Peyer's patch (tissue), 4 donors: ENCODE results near the gene UBE2G2. TPM values are rescaled to one million over a fixed set of nuclear protein-coding genes. Genes with fewer than 3 reads are reported as not detected.

Experiments
- DNase-seq, 3 donors: peaks; one replicate each; pipeline ENCODE4 v3.0.0-alpha.2; 2017 to 2019
- H3K27ac ChIP-seq, 4 donors: fragments of 200-600 bp; sonication (generic); one replicate each; pipeline ENCODE4 v1.5.1; 2016 to 2019
- H3K27me3 ChIP-seq, 2 donors: fragments of 200-600 bp; sonication (generic); one replicate each; pipeline ENCODE4 v1.5.1; 2019
- H3K36me3 ChIP-seq, 3 donors: fragments of 200-600 bp; sonication (generic); one replicate each; pipeline ENCODE4 v1.5.1; 2016 to 2019
- H3K4me1 ChIP-seq, 4 donors: fragments of 200-600 bp; sonication (generic); one replicate each; pipeline ENCODE4 v1.5.1; 2016 to 2019
- H3K4me3 ChIP-seq, 4 donors: fragments of 200-600 bp; sonication (generic); 1 replicate in 3 of 4; 2 replicates in 1 of 4; pipeline ENCODE4 v1.5.1; 2016 to 2019; ENCODE audit warnings: mild to moderate bottlenecking in 1 of 4
- H3K9me3 ChIP-seq, 4 donors: fragments of 200-600 bp; sonication (generic); one replicate each; pipeline ENCODE4 v1.5.1; 2016 to 2019; ENCODE audit warnings: mild to moderate bottlenecking in 1 of 4
- CTCF ChIP-seq, 6 experiments: fragments of 450-650 bp in 4 of 6; fragments of 200-600 bp in 2 of 6; sonication (generic) in 1 of 6; IDR thresholded peaks; one replicate each; pipeline ENCODE4 v1.5.1; 2017 to 2019; ENCODE audit warnings: antibody characterized with exemption in 6 of 6, mild to moderate bottlenecking in 3 of 6, moderate library complexity in 1 of 6
- POLR2A ChIP-seq, 2 donors: fragments of 450-650 bp; IDR thresholded peaks; one replicate each; pipeline ENCODE4 v1.5.1; 2017; ENCODE audit warnings: antibody characterized with exemption in 2 of 2, mild to moderate bottlenecking in 2 of 2, moderate library complexity in 2 of 2
- total RNA-seq, 4 donors: library from RNA; depleted of rRNA; stranded (reverse); fragments of >200 nt; gene quantifications; one replicate each; pipeline ENCODE4 v1.1.0, GENCODE V29; 2016

UBE2G2 gene
- total RNA-seq, 4 donors from 2014 or later, result 68.8 to 116 (median 95.1) TPM

- H3K4me3 ChIP-seq, result no peak overlapping the region
- no peak for DNase-seq
- peaks cover 0 to 5% (median 0%) of the 10 kb centered on the region in 4 donors for H3K9me3 ChIP-seq
- peaks cover 0 to 21% (median 0%) of the 10 kb centered on the region in 3 donors for H3K36me3 ChIP-seq
- TF ChIP-seq POLR2A (IDR thresholded peaks at IDR 0.05) (no peak), CTCF (IDR thresholded peaks at IDR 0.05) (no peak)
- peaks cover 4 to 15% (median 10%) of the 10 kb centered on the region in 4 donors for H3K4me1 ChIP-seq
- no peaks in the 10 kb centered on the region for H3K27me3 ChIP-seq
- H3K27ac ChIP-seq, result no peak overlapping the region
Measured at GRCh38 chr21:44815225-44815624, 13.6 kb upstream of the UBE2G2 start.

- no peaks in the 10 kb centered on the region for H3K27me3 ChIP-seq
- no peak for DNase-seq
Measured at GRCh38 chr21:44814498-44815023, 12.9 kb upstream of the UBE2G2 start.

GRCh38 chr21:44813727-44814126 lies 12.1 kb upstream of the UBE2G2 start:
- TF ChIP-seq CTCF (IDR thresholded peaks at IDR 0.05), result no peak
- no peak for TF ChIP-seq POLR2A (IDR thresholded peaks at IDR 0.05)
- no peak overlapping the region for H3K27ac ChIP-seq
- H3K36me3 ChIP-seq, result peaks cover 0 to 35% (median 0%) of the 10 kb centered on the region in 3 donors
- H3K27me3 ChIP-seq, result no peaks in the 10 kb centered on the region
- H3K9me3 ChIP-seq, result no peaks in the 10 kb centered on the region
- peaks cover 4 to 14% (median 10%) of the 10 kb centered on the region in 4 donors for H3K4me1 ChIP-seq
- H3K4me3 ChIP-seq, result no peak overlapping the region
- DNase-seq, result no peak

More at GRCh38 chr21:44814498-44815023, 12.9 kb upstream of the UBE2G2 start:
- TF ChIP-seq CTCF (IDR thresholded peaks at IDR 0.05), result no peak
- no peak for TF ChIP-seq POLR2A (IDR thresholded peaks at IDR 0.05)
- no peaks in the 10 kb centered on the region for H3K9me3 ChIP-seq
- H3K4me3 ChIP-seq, result no peak overlapping the region
- peaks cover 0 to 27% (median 0%) of the 10 kb centered on the region in 3 donors for H3K36me3 ChIP-seq
- no peak overlapping the region for H3K27ac ChIP-seq
- H3K4me1 ChIP-seq, result peaks cover 4 to 15% (median 10%) of the 10 kb centered on the region in 4 donors

GRCh38 chr21:44813149-44813548 lies 11.5 kb upstream of the UBE2G2 start:
- Histone ChIP-seq H3K27ac (no peak overlapping the region), H3K36me3 (peaks cover 0 to 41% (median 0%) of the 10 kb centered on the region in 3 donors), H3K27me3 (no peaks in the 10 kb centered on the region), H3K4me1 (peaks cover 4 to 12% (median 8%) of the 10 kb centered on the region in 4 donors), H3K9me3 (no peaks in the 10 kb centered on the region), H3K4me3 (no peak overlapping the region)
- no peak for DNase-seq
- TF ChIP-seq POLR2A (IDR thresholded peaks at IDR 0.05) (no peak), CTCF (IDR thresholded peaks at IDR 0.05) (no peak)

GRCh38 chr21:44812640-44813039 lies 11.0 kb upstream of the UBE2G2 start:
- H3K4me3 ChIP-seq, result no peak overlapping the region
- TF ChIP-seq POLR2A (IDR thresholded peaks at IDR 0.05), result no peak
- no peak for TF ChIP-seq CTCF (IDR thresholded peaks at IDR 0.05)
- DNase-seq, result no peak
- H3K4me1 ChIP-seq, result peaks cover 4 to 12% (median 8%) of the 10 kb centered on the region in 4 donors
- H3K27ac ChIP-seq, result no peak overlapping the region
- H3K9me3 ChIP-seq, result no peaks in the 10 kb centered on the region
- peaks cover 0 to 46% (median 0%) of the 10 kb centered on the region in 3 donors for H3K36me3 ChIP-seq
- H3K27me3 ChIP-seq, result no peaks in the 10 kb centered on the region
